GM12872 (cell line): Measurements from ENCODE around the gene MT1HL1.

Experiments
- CTCF ChIP-seq: IDR thresholded peaks from 3 replicates; pipeline ENCODE4 v1.5.1; 2011; ENCODE audit warnings: low read depth, mild to moderate bottlenecking, low read length, moderate library complexity; ENCODE audit not compliant: insufficient read depth

MT1HL1 gene

GRCh38 chr1:237016626-237017025, 12.4 kb upstream of the MT1HL1 start:
- TF ChIP-seq CTCF = no peak

GRCh38 chr1:237013608-237014007, 9.4 kb upstream of the MT1HL1 start:
- no peak for TF ChIP-seq CTCF

- no peak for TF ChIP-seq CTCF
These were observed 8.6 kb upstream of the MT1HL1 start for GRCh38 chr1:237012788-237013383.

- TF ChIP-seq CTCF = no peak
These were observed 8.1 kb upstream of the MT1HL1 start for GRCh38 chr1:237012361-237012760.

GRCh38 chr1:237011432-237011831, 7.2 kb upstream of the MT1HL1 start:
- TF ChIP-seq CTCF = no peak

GRCh38 chr1:237009611-237010010, 5.4 kb upstream of the MT1HL1 start:
- no peak for TF ChIP-seq CTCF

- TF ChIP-seq CTCF = no peak
These were observed 3.1 kb upstream of the MT1HL1 start for GRCh38 chr1:237007147-237007881.
